Measurements from ENCODE around the gene TENT4A. TPM values are rescaled to one million over a fixed set of nuclear protein-coding genes. Genes with fewer than 3 reads are reported as not detected.

Gene TENT4A
- total RNA-seq, 1 experiment from 2014 or later: 25.6 TPM

DNA sequence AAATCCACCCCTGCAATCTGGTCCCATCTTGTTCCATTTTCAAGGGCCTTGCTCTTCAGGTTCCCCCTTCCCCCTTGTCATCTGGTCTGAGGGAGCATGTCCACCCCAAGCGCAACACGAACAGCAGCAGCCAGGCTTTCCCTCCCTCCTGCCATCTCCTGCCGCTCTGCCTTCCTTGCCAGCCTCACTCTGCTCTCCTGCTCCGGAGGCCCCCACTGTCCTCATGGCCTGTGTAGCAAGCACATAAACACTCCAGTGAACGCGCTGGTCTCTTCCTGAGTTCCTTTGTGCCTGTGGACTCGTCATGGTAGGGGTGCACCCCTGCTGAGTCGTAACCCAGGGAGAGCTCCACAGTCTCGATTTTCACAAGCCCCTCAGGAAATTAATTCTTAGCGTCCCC lies 29.9 kb downstream of the TENT4A start:
- Histone ChIP-seq H3K27me3 (ENCODE audit: insufficient read depth, low read length) (no peaks in the 10 kb centered on the region), H2BK15ac (ENCODE audit: low read depth, low read length) (no peak overlapping the region), H4K91ac (ENCODE audit: insufficient read length, low read depth, low read length) (no peak overlapping the region), H3K4me1 (ENCODE audit: insufficient read depth, low read length) (peaks cover 5% of the 10 kb centered on the region; the same call in 1 of the 2 replicates), H3K14ac (ENCODE audit: insufficient read depth, low read length) (no peak overlapping the region; the same call in 1 of the 2 replicates), H3K9ac (ENCODE audit: extremely low read depth, insufficient read length, low read length) (no peak overlapping the region), H3K4me2 (ENCODE audit: insufficient read depth, insufficient read length, low read length) (no peak overlapping the region), H3K23ac (ENCODE audit: insufficient read length, low read depth, low read length) (no peak overlapping the region), H4K8ac (replicated peaks; ENCODE audit: insufficient read length, low read depth, low read length) (no peak overlapping the region), H2AFZ (ENCODE audit: low read length) (no peak overlapping the region), H3K79me1 (ENCODE audit: insufficient read depth, low read depth, low read length, poor library complexity, severe bottlenecking) (peaks cover 3% of the 10 kb centered on the region), H4K5ac (ENCODE audit: insufficient read length, low read depth, low read length) (no peak overlapping the region), H3K18ac (ENCODE audit: insufficient read length, low read depth, low read length) (no peak overlapping the region), H4K20me1 (ENCODE audit: control insufficient read depth, insufficient read depth, insufficient read length) (no peaks in the 10 kb centered on the region), H2BK12ac (ENCODE audit: insufficient read length, low read depth, low read length) (no peak overlapping the region), H2BK120ac (ENCODE audit: low read depth, low read length, poor library complexity, severe bottlenecking) (no peak overlapping the region), H2AK5ac (ENCODE audit: insufficient read length, low read length) (no peak overlapping the region), H3K27ac (ENCODE audit: insufficient read length, low read depth, low read length) (no peak overlapping the region), H3K23me2 (ENCODE audit: insufficient read length, low read depth, low read length, poor library complexity, severe bottlenecking) (no peaks in the 10 kb centered on the region), H3K9me3 (ENCODE audit: control insufficient read depth, low read depth, low read length) (no peaks in the 10 kb centered on the region), H2BK5ac (ENCODE audit: insufficient read length, low read length) (no peak overlapping the region), H3T11ph (ENCODE audit: low read length) (no peak overlapping the region), H3K4ac (ENCODE audit: low read depth, low read length) (no peak overlapping the region), H2BK20ac (ENCODE audit: low read depth, low read length, poor library complexity, severe bottlenecking) (no peak overlapping the region), H3K56ac (ENCODE audit: insufficient read length, low read depth, low read length) (no peak overlapping the region), H3K79me2 (ENCODE audit: insufficient read depth, low read length) (peaks cover 3% of the 10 kb centered on the region; the same call in 1 of the 2 replicates)
- peak overlapping the region; percentile 16 to 87 (median 76); a peak in 4 of 7 replicates for H3K27ac Mint-ChIP-seq
- no peaks in the 10 kb centered on the region for H3K9me3 Mint-ChIP-seq
- TF ChIP-seq CTCF (conservative IDR thresholded peaks at IDR 0.05): no peak
- DNase-seq: no peak
- H3K4me3 Mint-ChIP-seq: no peak overlapping the region
- no CpG with 5 or more reads among the region's 10 CpGs for WGBS (ENCODE audit: extremely low coverage, insufficient read length, low lambda C conversion rate)
- peaks cover 28 to 66% (median 47%) of the 10 kb centered on the region in 3 experiments for H3K36me3 Mint-ChIP-seq (ENCODE audit: insufficient read depth in 1 of 3, low read depth in 3 of 3)
- H3K4me1 Mint-ChIP-seq: peaks cover 11 to 17% of the 10 kb centered on the region in 2 experiments
- no peaks in the 10 kb centered on the region for H3K27me3 Mint-ChIP-seq (ENCODE audit: low read depth)
